ENCODE data around the gene C10orf90.

DNA sequence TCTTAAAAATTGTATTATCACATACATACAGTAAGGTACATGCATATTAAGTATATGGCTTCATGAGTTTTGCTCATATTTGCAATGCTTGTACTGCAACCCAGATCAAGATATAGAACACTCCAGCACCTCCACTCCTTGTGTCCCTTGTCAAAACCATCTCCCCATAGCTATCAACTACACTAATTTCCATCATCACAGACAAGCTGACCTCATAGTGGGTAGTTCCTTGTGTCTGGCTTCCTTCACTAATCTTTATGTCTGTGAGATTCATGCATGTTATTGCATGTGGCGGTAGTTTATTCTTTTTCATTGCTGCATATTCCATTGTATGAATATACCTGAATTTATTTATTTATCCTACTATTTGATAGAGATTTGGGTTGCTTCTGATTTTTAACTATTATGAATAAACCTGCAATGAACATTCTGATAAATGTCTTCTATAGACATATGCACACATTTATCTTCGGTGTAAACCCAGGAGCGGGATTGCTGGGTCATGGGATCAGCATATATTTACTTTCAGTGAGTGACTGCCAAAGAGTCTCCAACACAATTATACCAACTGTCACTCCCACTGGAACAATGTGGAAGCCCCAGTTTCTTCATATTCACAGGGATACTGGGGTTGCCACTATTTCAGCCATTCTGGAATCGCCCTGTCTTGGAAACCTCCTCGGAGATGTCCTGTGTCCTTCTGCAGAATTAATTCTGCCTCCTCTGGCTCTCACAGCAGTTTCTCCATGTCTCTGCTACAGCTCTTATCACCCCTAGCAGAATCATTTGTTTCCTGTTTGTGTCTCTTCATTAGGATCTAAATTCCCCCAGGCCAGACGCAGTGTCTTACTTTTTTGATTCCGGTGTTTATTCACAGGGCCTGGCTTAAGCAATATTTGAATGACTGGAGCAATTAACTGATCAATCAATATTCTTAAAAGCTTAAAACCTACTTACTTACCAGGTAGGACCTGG lies 267.5 kb downstream of the C10orf90 start:
- TF ChIP-seq CTCF (IDR thresholded peaks at IDR 0.05), result no peak
- TF ChIP-seq TCF7L2 (IDR thresholded peaks at IDR 0.05; ENCODE audit: low read depth, low read length), result no peak
- TF ChIP-seq, protein P1, sequence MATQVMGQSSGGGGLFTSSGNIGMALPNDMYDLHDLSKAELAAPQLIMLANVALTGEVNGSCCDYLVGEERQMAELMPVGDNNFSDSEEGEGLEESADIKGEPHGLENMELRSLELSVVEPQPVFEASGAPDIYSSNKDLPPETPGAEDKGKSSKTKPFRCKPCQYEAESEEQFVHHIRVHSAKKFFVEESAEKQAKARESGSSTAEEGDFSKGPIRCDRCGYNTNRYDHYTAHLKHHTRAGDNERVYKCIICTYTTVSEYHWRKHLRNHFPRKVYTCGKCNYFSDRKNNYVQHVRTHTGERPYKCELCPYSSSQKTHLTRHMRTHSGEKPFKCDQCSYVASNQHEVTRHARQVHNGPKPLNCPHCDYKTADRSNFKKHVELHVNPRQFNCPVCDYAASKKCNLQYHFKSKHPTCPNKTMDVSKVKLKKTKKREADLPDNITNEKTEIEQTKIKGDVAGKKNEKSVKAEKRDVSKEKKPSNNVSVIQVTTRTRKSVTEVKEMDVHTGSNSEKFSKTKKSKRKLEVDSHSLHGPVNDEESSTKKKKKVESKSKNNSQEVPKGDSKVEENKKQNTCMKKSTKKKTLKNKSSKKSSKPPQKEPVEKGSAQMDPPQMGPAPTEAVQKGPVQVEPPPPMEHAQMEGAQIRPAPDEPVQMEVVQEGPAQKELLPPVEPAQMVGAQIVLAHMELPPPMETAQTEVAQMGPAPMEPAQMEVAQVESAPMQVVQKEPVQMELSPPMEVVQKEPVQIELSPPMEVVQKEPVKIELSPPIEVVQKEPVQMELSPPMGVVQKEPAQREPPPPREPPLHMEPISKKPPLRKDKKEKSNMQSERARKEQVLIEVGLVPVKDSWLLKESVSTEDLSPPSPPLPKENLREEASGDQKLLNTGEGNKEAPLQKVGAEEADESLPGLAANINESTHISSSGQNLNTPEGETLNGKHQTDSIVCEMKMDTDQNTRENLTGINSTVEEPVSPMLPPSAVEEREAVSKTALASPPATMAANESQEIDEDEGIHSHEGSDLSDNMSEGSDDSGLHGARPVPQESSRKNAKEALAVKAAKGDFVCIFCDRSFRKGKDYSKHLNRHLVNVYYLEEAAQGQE (IDR thresholded peaks at IDR 0.05; ENCODE audit: insufficient read depth in 1 of 2, low read depth in 2 of 2, low read length in 1 of 2), result no peak
